Left ventricle myocardium inferior (tissue), 1 donor: ENCODE data around the gene AMT. TPM values are rescaled to one million over a fixed set of nuclear protein-coding genes. Genes with fewer than 3 reads are reported as not detected.
A peak's percentile ranks its signal among the peaks of the same experiment; 100 is the strongest.

Experiments
- DNase-seq: peaks from one replicate; pipeline ENCODE4 v3.0.0-alpha.2; 2020
- H3K27ac ChIP-seq: fragments of 200-600 bp; replicated peaks from 2 replicates; pipeline ENCODE4 v1.8.0; 2021
- H3K27me3 ChIP-seq: fragments of 200-600 bp; 2 replicates; pipeline ENCODE4 v1.8.0; 2021; ENCODE audit warnings: low read depth
- H3K36me3 ChIP-seq: fragments of 200-600 bp; 2 replicates; pipeline ENCODE4 v1.8.0; 2021
- H3K4me1 ChIP-seq: fragments of 200-600 bp; 2 replicates; pipeline ENCODE4 v1.8.0; 2021
- H3K4me3 ChIP-seq: fragments of 200-600 bp; 2 replicates; pipeline ENCODE4 v1.8.0; 2021; ENCODE audit warnings: mild to moderate bottlenecking, moderate library complexity
- H3K9me3 ChIP-seq: fragments of 200-600 bp; replicated peaks from 2 replicates; pipeline ENCODE4 v1.8.0; 2021
- intact Hi-C: fragments of 100-400 bp; cut with micrococcal nuclease; formaldehyde crosslinking; loops from one replicate; pipeline ENCODE4 v1.11.0; 2022
- total RNA-seq: library from RNA; stranded (reverse); fragmentation: NEBNext Ultra II Directional; extraction: Animal tissue kit (Norgen Biotek cat#: 25700); gene quantifications from one replicate; pipeline ENCODE4 v1.2.1, GENCODE V29; 2021
- TF ChIP-seq, protein P1 (sequence below): fragments of 200-600 bp; IDR thresholded peaks from 2 replicates; pipeline ENCODE4 v1.8.0; 2021; ENCODE audit warnings: antibody characterized with exemption, mild to moderate bottlenecking, borderline replicate concordance
- donor health status: DM: no; HTN: yes; CAD: no; lungs with severe emphysema.

AMT gene
- total RNA-seq, 1 donor from 2014 or later = 29.0 TPM

DNA sequence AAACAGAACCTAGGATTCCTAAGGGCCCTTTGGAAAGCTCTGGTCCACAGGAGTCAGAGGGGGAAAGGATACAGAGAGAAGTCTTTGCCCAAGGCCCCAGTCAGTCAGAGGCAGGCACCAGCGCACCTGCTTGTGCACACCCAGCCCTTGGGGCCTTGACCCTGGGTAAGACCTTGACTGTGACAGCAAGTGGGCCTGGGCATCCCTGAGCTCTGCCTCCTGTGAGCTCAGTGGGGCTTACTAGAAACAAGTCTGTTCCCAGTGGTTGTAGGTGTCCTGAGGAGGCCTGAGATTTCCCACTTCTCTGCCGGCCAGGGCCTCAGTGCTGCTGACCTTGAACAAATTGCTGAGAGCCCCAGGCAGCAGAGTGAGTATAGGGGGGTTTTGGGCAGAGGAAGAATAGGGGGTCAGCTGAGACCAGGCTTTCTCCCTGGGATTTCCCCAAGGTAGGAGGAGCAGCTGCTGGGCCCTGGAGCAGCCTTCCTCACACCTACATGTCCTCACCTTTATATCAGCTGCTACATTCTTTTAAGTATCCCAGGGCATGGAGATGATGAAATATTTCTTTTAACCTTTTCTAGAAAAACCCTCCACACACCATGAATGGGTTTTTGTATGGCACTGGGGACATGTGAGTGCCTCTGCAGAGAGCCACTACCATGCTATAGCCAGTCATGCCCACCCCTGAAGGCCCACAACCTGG, 38.1 kb upstream of the AMT start:
- H3K27ac ChIP-seq = no peak overlapping the region
- TF ChIP-seq, protein P1, sequence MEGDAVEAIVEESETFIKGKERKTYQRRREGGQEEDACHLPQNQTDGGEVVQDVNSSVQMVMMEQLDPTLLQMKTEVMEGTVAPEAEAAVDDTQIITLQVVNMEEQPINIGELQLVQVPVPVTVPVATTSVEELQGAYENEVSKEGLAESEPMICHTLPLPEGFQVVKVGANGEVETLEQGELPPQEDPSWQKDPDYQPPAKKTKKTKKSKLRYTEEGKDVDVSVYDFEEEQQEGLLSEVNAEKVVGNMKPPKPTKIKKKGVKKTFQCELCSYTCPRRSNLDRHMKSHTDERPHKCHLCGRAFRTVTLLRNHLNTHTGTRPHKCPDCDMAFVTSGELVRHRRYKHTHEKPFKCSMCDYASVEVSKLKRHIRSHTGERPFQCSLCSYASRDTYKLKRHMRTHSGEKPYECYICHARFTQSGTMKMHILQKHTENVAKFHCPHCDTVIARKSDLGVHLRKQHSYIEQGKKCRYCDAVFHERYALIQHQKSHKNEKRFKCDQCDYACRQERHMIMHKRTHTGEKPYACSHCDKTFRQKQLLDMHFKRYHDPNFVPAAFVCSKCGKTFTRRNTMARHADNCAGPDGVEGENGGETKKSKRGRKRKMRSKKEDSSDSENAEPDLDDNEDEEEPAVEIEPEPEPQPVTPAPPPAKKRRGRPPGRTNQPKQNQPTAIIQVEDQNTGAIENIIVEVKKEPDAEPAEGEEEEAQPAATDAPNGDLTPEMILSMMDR = no peak
- H3K4me3 ChIP-seq = no peak overlapping the region
- DNase-seq = no peak
- no peaks in the 10 kb centered on the region for H3K36me3 ChIP-seq
- no peaks in the 10 kb centered on the region for H3K9me3 ChIP-seq
- H3K27me3 ChIP-seq = no peaks in the 10 kb centered on the region
- intact Hi-C loops = no loop called here
- peaks cover 43% of the 10 kb centered on the region for H3K4me1 ChIP-seq

DNA sequence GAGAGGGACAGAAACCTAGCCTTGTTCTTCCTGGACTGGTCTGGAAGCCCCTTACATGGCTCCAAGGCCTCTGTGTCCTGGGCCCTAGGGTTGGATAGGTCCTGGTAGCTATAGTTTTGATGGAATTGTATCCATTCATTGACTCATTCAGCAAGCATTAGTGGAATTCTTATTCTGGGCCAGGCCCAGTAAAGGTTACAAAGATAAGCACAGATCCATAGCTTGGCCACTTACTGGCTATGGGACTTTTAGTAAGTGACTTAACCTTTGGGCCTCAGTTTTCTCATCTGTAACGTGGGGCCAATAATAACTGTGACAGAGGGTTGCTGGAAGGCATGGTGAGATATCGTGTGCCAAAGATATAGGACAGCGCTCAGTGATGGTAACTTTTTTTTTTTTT, 34.2 kb upstream of the AMT start:
- Histone ChIP-seq H3K27ac (peak overlapping the region; percentile 72), H3K4me1 (peaks cover 43% of the 10 kb centered on the region), H3K36me3 (no peaks in the 10 kb centered on the region), H3K4me3 (no peak overlapping the region), H3K27me3 (no peaks in the 10 kb centered on the region), H3K9me3 (no peaks in the 10 kb centered on the region)
- intact Hi-C loops = no loop called here
- DNase-seq = no peak
- TF ChIP-seq, protein P1 = no peak

DNA sequence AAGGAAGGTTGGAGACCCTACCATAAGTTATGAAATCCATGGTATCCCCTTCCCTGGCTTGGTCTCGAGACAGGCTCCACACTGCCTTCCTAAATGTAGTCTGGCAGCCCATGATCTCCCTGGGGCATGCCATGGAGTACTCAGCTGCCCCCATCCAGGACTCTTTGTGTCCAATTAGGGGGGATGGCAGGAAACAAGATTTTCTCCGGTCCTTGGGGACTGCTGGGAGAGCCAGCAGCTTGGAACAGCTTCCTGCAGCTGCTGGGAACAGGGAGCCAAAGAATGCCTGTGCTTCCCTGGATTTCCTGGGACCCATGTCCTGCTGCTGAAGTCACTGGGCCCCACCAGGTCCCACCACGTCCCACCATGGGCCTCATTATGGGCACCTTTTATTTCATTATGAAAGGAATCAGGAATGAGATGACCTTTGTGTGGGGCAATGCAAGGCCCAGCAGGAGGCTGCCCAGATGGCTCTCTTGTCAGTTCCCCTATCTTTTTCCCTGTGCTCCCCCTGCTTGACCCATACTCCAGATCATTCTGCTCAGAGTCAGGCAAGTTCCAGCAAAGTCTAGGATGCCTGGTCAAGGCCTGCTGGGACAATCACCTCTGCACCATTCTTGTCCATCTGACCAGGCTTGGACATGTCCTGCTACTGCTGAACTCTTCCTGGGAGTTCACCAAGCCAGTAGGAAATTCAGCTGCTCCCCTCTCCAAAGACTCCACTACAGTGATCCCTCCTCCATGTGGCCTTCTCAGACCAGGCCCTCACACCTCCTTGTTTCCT, 32.8 kb upstream of the AMT start:
- H3K27ac ChIP-seq = peak overlapping the region; percentile 72
- intact Hi-C loops = no loop called here
- peak; percentile 26 for DNase-seq

DNA sequence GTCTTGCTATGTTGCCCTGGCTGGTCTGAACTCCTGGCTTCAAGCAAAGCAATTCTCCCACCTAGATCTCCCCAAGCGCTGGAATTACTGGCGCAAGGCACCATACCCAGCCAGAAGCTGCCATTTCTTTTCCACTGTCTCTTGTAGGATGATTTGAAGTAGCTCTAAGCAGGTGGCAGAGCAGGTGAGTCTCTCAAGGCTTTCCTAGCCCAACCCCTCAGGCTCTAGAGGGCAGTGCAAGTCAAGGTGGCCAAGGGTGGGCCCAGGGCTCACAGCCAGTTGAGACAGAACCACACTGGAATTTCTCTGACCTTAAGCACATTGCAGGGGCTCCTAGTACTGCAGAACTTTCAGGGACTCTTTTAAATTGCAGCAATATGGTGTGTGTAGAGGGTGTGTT, 32.2 kb upstream of the AMT start:
- Histone ChIP-seq H3K4me1 (peaks cover 35% of the 10 kb centered on the region), H3K4me3 (no peak overlapping the region), H3K36me3 (no peaks in the 10 kb centered on the region), H3K27me3 (no peaks in the 10 kb centered on the region), H3K9me3 (no peaks in the 10 kb centered on the region), H3K27ac (peak overlapping the region; percentile 72)
- intact Hi-C loops = no loop called here
- no peak for DNase-seq
- TF ChIP-seq, protein P1 = peak; percentile 61

More for the DNA sequence above, 32.8 kb upstream of the AMT start:
- no peaks in the 10 kb centered on the region for H3K27me3 ChIP-seq
- H3K9me3 ChIP-seq = no peaks in the 10 kb centered on the region
- H3K4me1 ChIP-seq = peaks cover 35% of the 10 kb centered on the region
- TF ChIP-seq, protein P1 = no peak
- H3K36me3 ChIP-seq = no peaks in the 10 kb centered on the region
- no peak overlapping the region for H3K4me3 ChIP-seq

DNA sequence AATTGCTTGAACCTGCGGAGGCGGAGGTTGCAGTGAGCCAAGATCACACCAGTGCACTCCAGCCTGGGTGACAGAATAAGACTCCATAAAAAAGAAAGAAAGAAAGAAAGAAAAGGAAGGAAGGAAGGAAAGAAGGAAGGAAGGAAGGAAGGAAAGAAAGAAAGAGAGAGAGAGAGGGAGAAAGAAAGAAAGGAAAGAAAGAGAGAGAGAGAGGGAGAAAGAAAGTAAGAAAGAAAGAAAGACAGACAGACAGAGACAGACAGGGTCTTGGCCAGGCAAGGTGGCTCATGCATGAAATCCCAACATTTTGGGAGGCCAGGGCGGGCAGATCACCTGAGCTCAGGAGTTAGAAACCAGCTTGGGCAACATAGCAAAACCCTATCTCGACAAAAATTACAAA, 31.3 kb upstream of the AMT start:
- no peak for DNase-seq
- intact Hi-C loops = no loop called here
- no peaks in the 10 kb centered on the region for H3K27me3 ChIP-seq
- peaks cover 32% of the 10 kb centered on the region for H3K4me1 ChIP-seq
- H3K9me3 ChIP-seq = no peaks in the 10 kb centered on the region
- TF ChIP-seq, protein P1 = no peak
- H3K36me3 ChIP-seq = no peaks in the 10 kb centered on the region
- H3K27ac ChIP-seq = no peak overlapping the region
- H3K4me3 ChIP-seq = no peak overlapping the region
